ENCODE measurements around the gene TMEM187.

Gene TMEM187

GRCh38 chrX:154010330-154011087 lies 38.0 kb downstream of the TMEM187 start:
- Histone ChIP-seq H3K27ac (replicated peaks) (no peak overlapping the region), H3K27me3 (ENCODE audit: insufficient read depth, poor library complexity, severe bottlenecking) (no peaks in the 10 kb centered on the region), H3K4me3 (replicated peaks; ENCODE audit: insufficient read depth, low read length) (no peak overlapping the region)
- TF ChIP-seq SPI1 (IDR thresholded peaks at IDR 0.05; ENCODE audit: borderline replicate concordance, low read depth) (no peak), GABPA (IDR thresholded peaks at IDR 0.05; ENCODE audit: low read depth) (no peak), POLR2AphosphoS5 (IDR thresholded peaks at IDR 0.05; ENCODE audit: low read depth) (no peak), CTCF (IDR thresholded peaks at IDR 0.05; ENCODE audit: insufficient read depth, low read length) (no peak)
- TF ChIP-seq, protein P1, sequence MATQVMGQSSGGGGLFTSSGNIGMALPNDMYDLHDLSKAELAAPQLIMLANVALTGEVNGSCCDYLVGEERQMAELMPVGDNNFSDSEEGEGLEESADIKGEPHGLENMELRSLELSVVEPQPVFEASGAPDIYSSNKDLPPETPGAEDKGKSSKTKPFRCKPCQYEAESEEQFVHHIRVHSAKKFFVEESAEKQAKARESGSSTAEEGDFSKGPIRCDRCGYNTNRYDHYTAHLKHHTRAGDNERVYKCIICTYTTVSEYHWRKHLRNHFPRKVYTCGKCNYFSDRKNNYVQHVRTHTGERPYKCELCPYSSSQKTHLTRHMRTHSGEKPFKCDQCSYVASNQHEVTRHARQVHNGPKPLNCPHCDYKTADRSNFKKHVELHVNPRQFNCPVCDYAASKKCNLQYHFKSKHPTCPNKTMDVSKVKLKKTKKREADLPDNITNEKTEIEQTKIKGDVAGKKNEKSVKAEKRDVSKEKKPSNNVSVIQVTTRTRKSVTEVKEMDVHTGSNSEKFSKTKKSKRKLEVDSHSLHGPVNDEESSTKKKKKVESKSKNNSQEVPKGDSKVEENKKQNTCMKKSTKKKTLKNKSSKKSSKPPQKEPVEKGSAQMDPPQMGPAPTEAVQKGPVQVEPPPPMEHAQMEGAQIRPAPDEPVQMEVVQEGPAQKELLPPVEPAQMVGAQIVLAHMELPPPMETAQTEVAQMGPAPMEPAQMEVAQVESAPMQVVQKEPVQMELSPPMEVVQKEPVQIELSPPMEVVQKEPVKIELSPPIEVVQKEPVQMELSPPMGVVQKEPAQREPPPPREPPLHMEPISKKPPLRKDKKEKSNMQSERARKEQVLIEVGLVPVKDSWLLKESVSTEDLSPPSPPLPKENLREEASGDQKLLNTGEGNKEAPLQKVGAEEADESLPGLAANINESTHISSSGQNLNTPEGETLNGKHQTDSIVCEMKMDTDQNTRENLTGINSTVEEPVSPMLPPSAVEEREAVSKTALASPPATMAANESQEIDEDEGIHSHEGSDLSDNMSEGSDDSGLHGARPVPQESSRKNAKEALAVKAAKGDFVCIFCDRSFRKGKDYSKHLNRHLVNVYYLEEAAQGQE (IDR thresholded peaks at IDR 0.05; ENCODE audit: insufficient replicate concordance, low read depth), result no peak
- DNase-seq (ENCODE audit: low read depth in 1 of 2, low spot score in 1 of 2), result peak in 1 of 2 experiments; percentile 49

- H3K4me3 ChIP-seq (replicated peaks; ENCODE audit: insufficient read depth, low read length), result no peak overlapping the region
- DNase-seq (ENCODE audit: low read depth in 1 of 2, low spot score in 1 of 2), result peak in 1 of 2 experiments; percentile 26
- no peak overlapping the region for H3K27ac ChIP-seq (replicated peaks)
- H3K27me3 ChIP-seq (ENCODE audit: insufficient read depth, poor library complexity, severe bottlenecking), result no peaks in the 10 kb centered on the region
- TF ChIP-seq, protein P1 (IDR thresholded peaks at IDR 0.05; ENCODE audit: insufficient replicate concordance, low read depth), result no peak
Observed at GRCh38 chrX:154011376-154012335, 39.1 kb downstream of the TMEM187 start.

DNA sequence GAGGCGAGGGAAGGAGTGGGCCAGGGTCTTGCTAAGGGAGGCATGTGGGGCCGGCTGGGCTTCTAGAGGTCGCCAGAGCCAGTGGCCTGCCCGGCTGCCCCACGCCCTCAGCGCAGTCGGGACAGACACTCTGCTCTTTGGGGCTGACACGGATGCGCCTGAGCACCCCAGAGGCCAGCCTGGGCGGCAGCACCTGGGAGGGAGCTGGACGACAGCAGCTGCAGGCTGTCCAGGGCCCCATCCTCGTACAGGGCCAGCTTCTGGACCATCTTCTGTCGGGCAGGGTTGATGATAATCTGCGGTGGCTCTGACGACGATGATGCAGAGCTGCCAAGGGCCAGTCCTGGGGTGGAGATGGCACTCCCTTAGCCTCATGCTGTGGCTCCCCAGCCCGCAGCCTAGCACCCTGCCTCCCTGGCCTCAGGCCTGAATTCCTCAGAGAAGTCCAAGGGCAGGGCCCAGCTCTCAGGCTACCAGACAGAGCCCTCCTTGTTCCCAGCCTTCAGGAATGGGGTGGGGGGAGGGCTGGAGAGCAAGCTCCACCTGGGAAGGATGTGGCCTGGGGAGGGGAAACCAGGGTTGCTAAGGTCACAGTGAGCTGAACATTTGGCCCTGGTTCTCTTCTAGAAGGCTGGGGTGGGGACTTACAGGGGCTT lies 39.9 kb downstream of the TMEM187 start:
- DNase-seq (ENCODE audit: low read depth in 1 of 2, low spot score in 1 of 2), result no peak
- H3K27me3 ChIP-seq (ENCODE audit: insufficient read depth, poor library complexity, severe bottlenecking), result no peaks in the 10 kb centered on the region
- no peak overlapping the region for H3K4me3 ChIP-seq (replicated peaks; ENCODE audit: insufficient read depth, low read length)
- TF ChIP-seq SPI1 (IDR thresholded peaks at IDR 0.05; ENCODE audit: borderline replicate concordance, low read depth) (no peak), GABPA (IDR thresholded peaks at IDR 0.05; ENCODE audit: low read depth) (no peak), POLR2AphosphoS5 (IDR thresholded peaks at IDR 0.05; ENCODE audit: low read depth) (no peak; the same call in 1 of the 2 replicates), CTCF (IDR thresholded peaks at IDR 0.05; ENCODE audit: insufficient read depth, low read length) (no peak)
- TF ChIP-seq, protein P1 (IDR thresholded peaks at IDR 0.05; ENCODE audit: insufficient replicate concordance, low read depth), result no peak
- H3K27ac ChIP-seq (replicated peaks), result peak overlapping the region; percentile 1; the same call in 1 of the 2 replicates

Measured in HL-60 (cell line).